ENCODE data around the gene CLASP2. TPM values are rescaled to one million over a fixed set of nuclear protein-coding genes. Genes with fewer than 3 reads are reported as not detected.

CLASP2 gene
- total RNA-seq, 2 donors from 2014 or later: 65.0 to 74.8 TPM

DNA sequence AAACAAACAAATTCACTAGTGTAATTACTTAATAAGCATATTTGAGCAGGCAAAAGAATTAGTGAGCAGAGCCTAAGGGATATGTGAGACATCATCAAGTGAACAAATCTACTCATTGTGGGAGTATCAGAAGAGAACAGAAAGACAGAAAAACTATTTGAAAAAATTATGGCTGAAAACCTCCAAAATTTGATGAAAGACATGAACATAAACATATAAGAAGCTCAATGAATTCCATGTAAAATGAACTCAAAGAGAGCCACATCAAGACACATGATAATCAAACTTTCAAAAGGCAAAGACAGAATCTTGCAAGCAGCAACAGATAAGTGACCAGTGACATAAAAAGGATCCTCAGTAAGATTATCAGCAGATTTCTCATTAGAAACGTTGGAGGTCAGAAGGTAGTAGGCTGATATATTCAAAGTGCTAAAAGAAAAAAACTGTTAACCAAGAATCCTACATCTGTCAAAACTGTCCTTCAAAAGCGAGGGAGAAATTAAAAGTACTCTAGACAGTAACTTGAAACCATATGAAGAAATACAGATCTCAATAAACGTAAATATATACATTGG is 194.9 kb downstream of the CLASP2 start:
- 60 to 90% methylated on average over 1 to 2 of the region's 3 CpGs for WGBS, 2 experiments (ENCODE audit: insufficient coverage in 1 of 2, insufficient read length in 1 of 2)
- peaks cover 62% of the 10 kb centered on the region for H3K36me3 Mint-ChIP-seq (ENCODE audit: low read depth)
- H3K9me3 Mint-ChIP-seq: peaks cover 51% of the 10 kb centered on the region
- no peaks in the 10 kb centered on the region for H3K27me3 ChIP-seq (ENCODE audit: control insufficient read depth, insufficient read depth, low read length, poor library complexity, severe bottlenecking)
- H3K27ac ChIP-seq (ENCODE audit: low read depth, low read length): no peak overlapping the region
- H3K9ac ChIP-seq (ENCODE audit: extremely low read depth, low read length, poor library complexity, severe bottlenecking): no peak overlapping the region
- H3K4me1 ChIP-seq (ENCODE audit: control insufficient read depth, insufficient read depth, low read length): peaks cover 5% of the 10 kb centered on the region
- peaks cover 47% of the 10 kb centered on the region for H3K36me3 ChIP-seq (ENCODE audit: control insufficient read depth, insufficient read depth, low read length)
- DNase-seq: no peak
- no peak overlapping the region for H3K4me3 Mint-ChIP-seq
- no peaks in the 10 kb centered on the region for H3K27me3 Mint-ChIP-seq (ENCODE audit: insufficient read depth)
- H3K4me3 ChIP-seq (ENCODE audit: low read length): no peak overlapping the region
- no peak overlapping the region for H3K27ac Mint-ChIP-seq
- H3K9me3 ChIP-seq (ENCODE audit: control insufficient read depth, low read length): peaks cover 48% of the 10 kb centered on the region
- H3K4me1 Mint-ChIP-seq: peaks cover 11% of the 10 kb centered on the region
- TF ChIP-seq, protein P1, sequence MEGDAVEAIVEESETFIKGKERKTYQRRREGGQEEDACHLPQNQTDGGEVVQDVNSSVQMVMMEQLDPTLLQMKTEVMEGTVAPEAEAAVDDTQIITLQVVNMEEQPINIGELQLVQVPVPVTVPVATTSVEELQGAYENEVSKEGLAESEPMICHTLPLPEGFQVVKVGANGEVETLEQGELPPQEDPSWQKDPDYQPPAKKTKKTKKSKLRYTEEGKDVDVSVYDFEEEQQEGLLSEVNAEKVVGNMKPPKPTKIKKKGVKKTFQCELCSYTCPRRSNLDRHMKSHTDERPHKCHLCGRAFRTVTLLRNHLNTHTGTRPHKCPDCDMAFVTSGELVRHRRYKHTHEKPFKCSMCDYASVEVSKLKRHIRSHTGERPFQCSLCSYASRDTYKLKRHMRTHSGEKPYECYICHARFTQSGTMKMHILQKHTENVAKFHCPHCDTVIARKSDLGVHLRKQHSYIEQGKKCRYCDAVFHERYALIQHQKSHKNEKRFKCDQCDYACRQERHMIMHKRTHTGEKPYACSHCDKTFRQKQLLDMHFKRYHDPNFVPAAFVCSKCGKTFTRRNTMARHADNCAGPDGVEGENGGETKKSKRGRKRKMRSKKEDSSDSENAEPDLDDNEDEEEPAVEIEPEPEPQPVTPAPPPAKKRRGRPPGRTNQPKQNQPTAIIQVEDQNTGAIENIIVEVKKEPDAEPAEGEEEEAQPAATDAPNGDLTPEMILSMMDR (conservative IDR thresholded peaks at IDR 0.05): no peak

DNA sequence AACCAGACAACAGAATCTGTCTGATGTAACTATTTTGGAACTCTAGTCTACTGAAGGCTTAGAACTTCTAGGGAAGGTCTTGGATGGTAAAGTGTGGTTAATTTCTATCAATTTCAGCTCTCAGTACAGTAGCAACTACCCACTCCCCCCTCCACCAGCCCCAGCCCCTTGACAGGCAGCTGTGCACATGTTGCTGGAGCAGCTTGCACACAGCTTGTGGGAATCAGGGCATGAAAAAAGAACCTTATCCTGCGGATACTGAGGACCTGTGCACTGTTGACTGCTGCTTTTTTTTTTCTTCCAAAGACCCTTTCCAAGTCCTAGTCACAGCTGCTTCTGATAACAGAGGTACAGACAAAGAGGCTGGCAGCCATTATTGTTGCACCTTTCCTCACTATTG is 196.3 kb downstream of the CLASP2 start:
- no peak overlapping the region for H3K4me3 Mint-ChIP-seq
- H3K4me1 Mint-ChIP-seq: peaks cover 11% of the 10 kb centered on the region
- H3K9me3 ChIP-seq (ENCODE audit: control insufficient read depth, low read length): peaks cover 33% of the 10 kb centered on the region
- peaks cover 5% of the 10 kb centered on the region for H3K4me1 ChIP-seq (ENCODE audit: control insufficient read depth, insufficient read depth, low read length)
- H3K36me3 ChIP-seq (ENCODE audit: control insufficient read depth, insufficient read depth, low read length): peaks cover 43% of the 10 kb centered on the region
- H3K4me3 ChIP-seq (ENCODE audit: low read length): no peak overlapping the region
- no peak for DNase-seq
- 78 to 92% methylated on average over 1 of the region's 1 CpG for WGBS, 2 experiments (ENCODE audit: insufficient coverage in 1 of 2, insufficient read length in 1 of 2)
- H3K27ac ChIP-seq (ENCODE audit: low read depth, low read length): no peak overlapping the region
- no peak overlapping the region for H3K9ac ChIP-seq (ENCODE audit: extremely low read depth, low read length, poor library complexity, severe bottlenecking)
- H3K27me3 ChIP-seq (ENCODE audit: control insufficient read depth, insufficient read depth, low read length, poor library complexity, severe bottlenecking): no peaks in the 10 kb centered on the region
- peaks cover 37% of the 10 kb centered on the region for H3K9me3 Mint-ChIP-seq
- H3K27me3 Mint-ChIP-seq (ENCODE audit: insufficient read depth): no peaks in the 10 kb centered on the region
- H3K27ac Mint-ChIP-seq: peak overlapping the region; percentile 56
- H3K36me3 Mint-ChIP-seq (ENCODE audit: low read depth): peaks cover 56% of the 10 kb centered on the region
- TF ChIP-seq, protein P1 (conservative IDR thresholded peaks at IDR 0.05): no peak

DNA sequence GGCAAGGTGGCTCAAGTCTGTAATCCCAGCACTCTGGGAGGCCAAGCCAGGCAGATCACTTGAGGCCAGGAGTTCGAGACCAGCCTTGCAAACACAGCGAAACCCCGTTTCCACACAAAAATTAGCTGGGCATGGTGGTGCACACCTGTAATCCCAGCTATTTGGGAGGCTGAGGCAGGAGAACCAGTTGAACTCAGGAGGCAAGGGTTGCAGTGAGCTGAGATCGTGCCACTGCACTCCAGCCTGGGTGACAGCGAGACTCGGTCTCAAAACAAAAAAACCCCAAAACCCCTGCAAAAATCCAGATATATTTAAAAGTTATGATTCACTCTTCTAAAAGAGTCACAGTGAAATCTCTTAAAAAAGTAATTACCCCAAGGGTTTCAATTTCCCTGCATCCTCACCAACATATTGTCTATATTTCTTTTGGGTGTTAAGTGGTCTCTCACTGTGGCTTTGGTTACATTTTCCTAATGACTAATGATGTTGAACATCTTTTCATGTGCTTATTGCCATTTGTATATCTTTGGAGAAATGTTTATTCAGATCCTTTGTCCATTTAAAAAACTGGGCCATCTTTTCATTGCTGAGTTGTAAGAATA is 204.7 kb downstream of the CLASP2 start:
- Histone ChIP-seq H3K27me3 (ENCODE audit: control insufficient read depth, insufficient read depth, low read length, poor library complexity, severe bottlenecking) (no peaks in the 10 kb centered on the region), H3K9me3 (ENCODE audit: control insufficient read depth, low read length) (peaks cover 6% of the 10 kb centered on the region), H3K27ac (ENCODE audit: low read depth, low read length) (no peak overlapping the region), H3K4me3 (ENCODE audit: low read length) (no peak overlapping the region), H3K4me1 (ENCODE audit: control insufficient read depth, insufficient read depth, low read length) (no peaks in the 10 kb centered on the region), H3K36me3 (ENCODE audit: control insufficient read depth, insufficient read depth, low read length) (peaks cover 62% of the 10 kb centered on the region), H3K9ac (ENCODE audit: extremely low read depth, low read length, poor library complexity, severe bottlenecking) (no peak overlapping the region)
- H3K27ac Mint-ChIP-seq: no peak overlapping the region
- TF ChIP-seq, protein P1 (conservative IDR thresholded peaks at IDR 0.05): no peak
- H3K4me1 Mint-ChIP-seq: no peaks in the 10 kb centered on the region
- no peaks in the 10 kb centered on the region for H3K9me3 Mint-ChIP-seq
- no peak for DNase-seq
- H3K4me3 Mint-ChIP-seq: no peak overlapping the region
- peaks cover 62% of the 10 kb centered on the region for H3K36me3 Mint-ChIP-seq (ENCODE audit: low read depth)
- H3K27me3 Mint-ChIP-seq (ENCODE audit: insufficient read depth): no peaks in the 10 kb centered on the region
- 94 to 97% methylated on average over 3 to 6 of the region's 6 CpGs for WGBS, 2 experiments (ENCODE audit: insufficient coverage in 1 of 2, insufficient read length in 1 of 2)

Measured in endodermal cell (in vitro differentiated cells).